ENCODE results near the gene EBLN2.
A peak's percentile ranks its signal among the peaks of the same experiment; 100 is the strongest.
"Not testable (repeated sequence)": the region's sequence is repeated elsewhere in the genome, so short reads cannot be mapped to it uniquely, and the experiment has no call there.

The EBLN2 gene

GRCh38 chr3:73056845-73057150 is 4.7 kb upstream of the EBLN2 start:
- Histone ChIP-seq H3K4me3 (no peak overlapping the region), H3K27ac (no peak overlapping the region)
- no peak for TF ChIP-seq CTCF (IDR thresholded peaks at IDR 0.05)
- DNase-seq (ENCODE audit: low spot score) = no peak

- DNase-seq (ENCODE audit: low spot score) = no peak
- no peak overlapping the region for H3K4me3 ChIP-seq
- no peak overlapping the region for H3K27ac ChIP-seq
- TF ChIP-seq CTCF (IDR thresholded peaks at IDR 0.05) = no peak
Observed at GRCh38 chr3:73060302-73060723, 1.1 kb upstream of the EBLN2 start.

GRCh38 chr3:73066243-73066642 is 4.8 kb downstream of the EBLN2 start:
- not testable (repeated sequence) for H3K27ac ChIP-seq; H3K4me3 ChIP-seq; DNase-seq (ENCODE audit: low spot score)

- H3K27ac ChIP-seq = no peak overlapping the region
- no peak for DNase-seq (ENCODE audit: low spot score)
- no peak for TF ChIP-seq CTCF (IDR thresholded peaks at IDR 0.05)
- no peak overlapping the region for H3K4me3 ChIP-seq
Observed at GRCh38 chr3:73068419-73068818, 7.0 kb downstream of the EBLN2 start.

- Histone ChIP-seq H3K27ac (no peak overlapping the region), H3K4me3 (no peak overlapping the region)
- DNase-seq (ENCODE audit: low spot score) = no peak
- no peak for TF ChIP-seq CTCF (IDR thresholded peaks at IDR 0.05)
Observed at GRCh38 chr3:73069187-73069586, 7.7 kb downstream of the EBLN2 start.

- H3K4me3 ChIP-seq = no peak overlapping the region
- no peak for TF ChIP-seq CTCF (IDR thresholded peaks at IDR 0.05)
- no peak for DNase-seq (ENCODE audit: low spot score)
- no peak overlapping the region for H3K27ac ChIP-seq
Observed at GRCh38 chr3:73069775-73070444, 8.5 kb downstream of the EBLN2 start.

- H3K4me3 ChIP-seq = no peak overlapping the region
- DNase-seq (ENCODE audit: low spot score) = no peak
- peak overlapping the region in 1 of 2 donors; percentile 10 for H3K27ac ChIP-seq
- no peak for TF ChIP-seq CTCF (IDR thresholded peaks at IDR 0.05)
Observed at GRCh38 chr3:73070675-73071575, 9.5 kb downstream of the EBLN2 start.
